Right lobe of liver (tissue), 4 donors: ENCODE data around the gene MAPK4.

Experiments used
- POLR2A ChIP-seq: fragments of 450-650 bp; IDR thresholded peaks from one replicate; pipeline ENCODE4 v1.6.1; 2017; ENCODE audit warnings: antibody characterized with exemption, mild to moderate bottlenecking
- TF ChIP-seq, protein P1 (sequence below), 4 donors: fragments of 200-600 bp in 3 of 4; fragments of 450-650 bp in 1 of 4; IDR thresholded peaks; one replicate each; pipeline versions ENCODE4 v1.5.1 to v1.8.0; 2016 to 2022; ENCODE audit warnings: antibody characterized with exemption in 4 of 4, mild to moderate bottlenecking in 2 of 4
- donor health status: DM: no; HTN: no; CAD: no.
- donor health status: DM: no; HTN: no; CAD: no.
- donor health status: DM: no; HTN: yes; CAD: no.

- TF ChIP-seq, protein P1, sequence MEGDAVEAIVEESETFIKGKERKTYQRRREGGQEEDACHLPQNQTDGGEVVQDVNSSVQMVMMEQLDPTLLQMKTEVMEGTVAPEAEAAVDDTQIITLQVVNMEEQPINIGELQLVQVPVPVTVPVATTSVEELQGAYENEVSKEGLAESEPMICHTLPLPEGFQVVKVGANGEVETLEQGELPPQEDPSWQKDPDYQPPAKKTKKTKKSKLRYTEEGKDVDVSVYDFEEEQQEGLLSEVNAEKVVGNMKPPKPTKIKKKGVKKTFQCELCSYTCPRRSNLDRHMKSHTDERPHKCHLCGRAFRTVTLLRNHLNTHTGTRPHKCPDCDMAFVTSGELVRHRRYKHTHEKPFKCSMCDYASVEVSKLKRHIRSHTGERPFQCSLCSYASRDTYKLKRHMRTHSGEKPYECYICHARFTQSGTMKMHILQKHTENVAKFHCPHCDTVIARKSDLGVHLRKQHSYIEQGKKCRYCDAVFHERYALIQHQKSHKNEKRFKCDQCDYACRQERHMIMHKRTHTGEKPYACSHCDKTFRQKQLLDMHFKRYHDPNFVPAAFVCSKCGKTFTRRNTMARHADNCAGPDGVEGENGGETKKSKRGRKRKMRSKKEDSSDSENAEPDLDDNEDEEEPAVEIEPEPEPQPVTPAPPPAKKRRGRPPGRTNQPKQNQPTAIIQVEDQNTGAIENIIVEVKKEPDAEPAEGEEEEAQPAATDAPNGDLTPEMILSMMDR (IDR thresholded peaks at IDR 0.05), result no peak
- TF ChIP-seq POLR2A, result no peak
These were observed 18.8 kb downstream of the MAPK4 start for GRCh38 chr18:50578651-50579050.
